Stomach (tissue), 9 donors: Measurements from ENCODE around the gene CCDC170. TPM values are rescaled to one million over a fixed set of nuclear protein-coding genes. Genes with fewer than 3 reads are reported as not detected.

Source experiments
- DNase-seq, 2 donors: peaks; one replicate each; pipeline versions ENCODE4 v3.0.0 to v3.0.0-alpha.2; 2013 to 2019
- H3K27ac ChIP-seq, 5 donors: fragments of 200-600 bp in 4 of 5; sonication (generic) in 4 of 5; one replicate each; pipeline ENCODE4 v1.5.1; 2013 to 2019; ENCODE audit warnings: mild to moderate bottlenecking in 1 of 5, moderate library complexity in 1 of 5
- H3K27me3 ChIP-seq, 3 donors: fragments of 200-600 bp; sonication (generic); one replicate each; pipeline ENCODE4 v1.5.1; 2017 to 2019; ENCODE audit warnings: mixed run types in 1 of 3
- H3K36me3 ChIP-seq, 4 donors: fragments of 200-600 bp; sonication (generic); 1 replicate in 3 of 4; 2 replicates in 1 of 4; pipeline ENCODE4 v1.5.1; 2016 to 2019
- H3K4me1 ChIP-seq, 4 donors: fragments of 200-600 bp; sonication (generic); one replicate each; pipeline ENCODE4 v1.5.1; 2016 to 2019
- H3K4me3 ChIP-seq, 4 donors: fragments of 200-600 bp; sonication (generic) in 3 of 4; one replicate each; pipeline ENCODE4 v1.5.1; 2016 to 2019; ENCODE audit warnings: mild to moderate bottlenecking in 1 of 4
- H3K9me3 ChIP-seq, 4 donors: fragments of 200-600 bp; sonication (generic); one replicate each; pipeline ENCODE4 v1.5.1; 2016 to 2019
- EP300 ChIP-seq: sonication (generic); formaldehyde crosslinking; IDR thresholded peaks from one replicate; pipeline ENCODE4 v1.6.1; 2017; ENCODE audit warnings: antibody characterized with exemption
- POLR2A ChIP-seq, 4 donors: fragments of 450-650 bp; IDR thresholded peaks; one replicate each; pipeline ENCODE4 v1.6.1; 2016; ENCODE audit warnings: antibody characterized with exemption in 4 of 4, control low read depth in 2 of 4, mild to moderate bottlenecking in 1 of 4, moderate library complexity in 1 of 4
- POLR2AphosphoS5 ChIP-seq, 3 donors: sonication (generic); formaldehyde crosslinking; IDR thresholded peaks; one replicate each; pipeline ENCODE4 v1.6.1; 2016; ENCODE audit warnings: antibody characterized with exemption in 3 of 3
- WGBS, 5 donors: extraction: QIAGEN DNeasy Blood & Tissue Kit in 3 of 5; methylation state at CpG; one replicate each; pipeline versions ENCODE4 v1.1.5 to v1.1.7; 2013 to 2018; 5-methylcytosine and 5-hydroxymethylcytosine counted together
- intact Hi-C: fragments of 100-400 bp; cut with DNase I; formaldehyde crosslinking; loops from one replicate; pipeline ENCODE4 v1.15.1; 2023; ENCODE audit warnings: low total_unique reads
- polyA plus RNA-seq, 3 donors: library from polyadenylated mRNA; stranded (reverse); fragments of 200-250 nt; gene quantifications; one replicate each; pipeline ENCODE4 v1.2.3, GENCODE V29; 2013
- total RNA-seq, 5 donors: library from RNA; depleted of rRNA; stranded (reverse); fragments of >200 nt; gene quantifications; one replicate each; pipeline versions ENCODE4 v1.1.0 to v1.2.3, GENCODE V29; 2014 to 2016
- TF ChIP-seq, protein P1 (sequence below), 7 experiments: fragments of 450-650 bp in 4 of 7; fragments of 200-600 bp in 3 of 7; sonication (generic) in 3 of 7; IDR thresholded peaks; one replicate each; pipeline ENCODE4 v1.5.1; 2016 to 2019; ENCODE audit warnings: antibody characterized with exemption in 7 of 7, control low read depth in 2 of 7, mild to moderate bottlenecking in 1 of 7
- donor health status: healthy with polysubstance abuse.
- donor health status: Bipolar disorder and iron deficiency.
- donor health status: healthy.

The CCDC170 gene
- total and polyA plus RNA-seq, 8 donors = 0.05 to 3.6 (median 0.61) TPM; not detected in 1

- peaks cover 0 to 6% (median 0%) of the 10 kb centered on the region in 4 donors for H3K9me3 ChIP-seq
- H3K36me3 ChIP-seq = no peaks in the 10 kb centered on the region
- H3K4me3 ChIP-seq = no peak overlapping the region
- no peaks in the 10 kb centered on the region for H3K27me3 ChIP-seq
- H3K27ac ChIP-seq = no peak overlapping the region
- TF ChIP-seq EP300 = no peak
- TF ChIP-seq, protein P1, sequence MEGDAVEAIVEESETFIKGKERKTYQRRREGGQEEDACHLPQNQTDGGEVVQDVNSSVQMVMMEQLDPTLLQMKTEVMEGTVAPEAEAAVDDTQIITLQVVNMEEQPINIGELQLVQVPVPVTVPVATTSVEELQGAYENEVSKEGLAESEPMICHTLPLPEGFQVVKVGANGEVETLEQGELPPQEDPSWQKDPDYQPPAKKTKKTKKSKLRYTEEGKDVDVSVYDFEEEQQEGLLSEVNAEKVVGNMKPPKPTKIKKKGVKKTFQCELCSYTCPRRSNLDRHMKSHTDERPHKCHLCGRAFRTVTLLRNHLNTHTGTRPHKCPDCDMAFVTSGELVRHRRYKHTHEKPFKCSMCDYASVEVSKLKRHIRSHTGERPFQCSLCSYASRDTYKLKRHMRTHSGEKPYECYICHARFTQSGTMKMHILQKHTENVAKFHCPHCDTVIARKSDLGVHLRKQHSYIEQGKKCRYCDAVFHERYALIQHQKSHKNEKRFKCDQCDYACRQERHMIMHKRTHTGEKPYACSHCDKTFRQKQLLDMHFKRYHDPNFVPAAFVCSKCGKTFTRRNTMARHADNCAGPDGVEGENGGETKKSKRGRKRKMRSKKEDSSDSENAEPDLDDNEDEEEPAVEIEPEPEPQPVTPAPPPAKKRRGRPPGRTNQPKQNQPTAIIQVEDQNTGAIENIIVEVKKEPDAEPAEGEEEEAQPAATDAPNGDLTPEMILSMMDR (IDR thresholded peaks at IDR 0.05) = no peak
- no peak for TF ChIP-seq POLR2A (IDR thresholded peaks at IDR 0.05)
- no peak for TF ChIP-seq POLR2AphosphoS5 (IDR thresholded peaks at IDR 0.05)
- WGBS, 5 donors = 79 to 93% (median 83%) methylated on average over 4 of the region's 4 CpGs
- intact Hi-C loops = no loop called here
- no peak for DNase-seq
- H3K4me1 ChIP-seq = no peaks in the 10 kb centered on the region
Measured at GRCh38 chr6:151614630-151615029, 120.8 kb downstream of the CCDC170 start.

- Histone ChIP-seq H3K9me3 (peaks cover 0 to 6% (median 0%) of the 10 kb centered on the region in 4 donors), H3K4me1 (no peaks in the 10 kb centered on the region), H3K27me3 (no peaks in the 10 kb centered on the region), H3K36me3 (no peaks in the 10 kb centered on the region), H3K4me3 (no peak overlapping the region), H3K27ac (no peak overlapping the region)
- no peak for TF ChIP-seq POLR2AphosphoS5 (IDR thresholded peaks at IDR 0.05)
- no peak for TF ChIP-seq EP300
- intact Hi-C loops = no loop called here
- 45 to 53% (median 46%) methylated on average over 5 of the region's 5 CpGs for WGBS, 5 donors
- DNase-seq = no peak
Measured at GRCh38 chr6:151616091-151616513, 122.3 kb downstream of the CCDC170 start.

GRCh38 chr6:151616600-151616999 is 122.8 kb downstream of the CCDC170 start:
- no peaks in the 10 kb centered on the region for H3K4me1 ChIP-seq
- H3K9me3 ChIP-seq = peaks cover 0 to 6% (median 0%) of the 10 kb centered on the region in 4 donors
- no peak for DNase-seq
- intact Hi-C loops = no loop called here
- no peaks in the 10 kb centered on the region for H3K27me3 ChIP-seq
- no peak overlapping the region for H3K4me3 ChIP-seq
- TF ChIP-seq, protein P1 (IDR thresholded peaks at IDR 0.05) = no peak
- TF ChIP-seq POLR2A (IDR thresholded peaks at IDR 0.05) (no peak), POLR2AphosphoS5 (IDR thresholded peaks at IDR 0.05) (no peak), EP300 (no peak)
- H3K36me3 ChIP-seq = no peaks in the 10 kb centered on the region
- WGBS, 5 donors = 78 to 98% (median 89%) methylated on average over 2 of the region's 2 CpGs
- no peak overlapping the region for H3K27ac ChIP-seq

DNA sequence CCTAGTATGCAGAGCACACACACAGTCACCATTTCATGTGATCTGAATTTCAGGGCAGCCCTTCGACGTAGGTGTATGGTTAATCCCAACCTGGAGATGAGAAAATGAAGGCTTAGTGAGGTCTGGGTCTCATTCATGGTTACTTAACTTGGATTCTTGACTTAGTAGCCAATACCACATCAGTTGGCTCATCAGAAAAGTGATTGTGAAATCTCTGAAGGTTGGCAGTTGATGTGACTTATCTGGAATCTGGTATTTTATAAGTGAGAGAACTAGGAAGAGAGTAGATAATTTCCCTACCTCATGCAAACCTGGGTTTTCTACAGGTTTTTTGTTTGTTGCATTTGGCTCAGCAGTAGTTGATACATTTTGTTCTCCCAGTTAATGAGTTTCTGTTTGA is 123.7 kb downstream of the CCDC170 start:
- no peaks in the 10 kb centered on the region for H3K36me3 ChIP-seq
- H3K9me3 ChIP-seq = peaks cover 0 to 6% (median 0%) of the 10 kb centered on the region in 4 donors
- 76 to 88% (median 81%) methylated on average over 2 of the region's 2 CpGs for WGBS, 5 donors
- no peaks in the 10 kb centered on the region for H3K27me3 ChIP-seq
- TF ChIP-seq POLR2A (IDR thresholded peaks at IDR 0.05) = no peak
- TF ChIP-seq EP300 = no peak
- TF ChIP-seq, protein P1 (IDR thresholded peaks at IDR 0.05) = no peak
- no peak for TF ChIP-seq POLR2AphosphoS5 (IDR thresholded peaks at IDR 0.05)
- no peak overlapping the region for H3K4me3 ChIP-seq
- intact Hi-C loops = no loop called here
- H3K27ac ChIP-seq = no peak overlapping the region
- no peaks in the 10 kb centered on the region for H3K4me1 ChIP-seq
- DNase-seq = no peak

- H3K4me1 ChIP-seq = no peaks in the 10 kb centered on the region
- no peaks in the 10 kb centered on the region for H3K27me3 ChIP-seq
- intact Hi-C loops = no loop called here
- H3K4me3 ChIP-seq = no peak overlapping the region
- peaks cover 0 to 6% (median 0%) of the 10 kb centered on the region in 4 donors for H3K9me3 ChIP-seq
- no peak overlapping the region for H3K27ac ChIP-seq
- no peak for DNase-seq
- WGBS, 5 donors = 81 to 98% (median 95%) methylated on average over 4 of the region's 4 CpGs
- no peaks in the 10 kb centered on the region for H3K36me3 ChIP-seq
- TF ChIP-seq POLR2AphosphoS5 (IDR thresholded peaks at IDR 0.05) (no peak), EP300 (no peak), POLR2A (IDR thresholded peaks at IDR 0.05) (no peak)
- TF ChIP-seq, protein P1 (IDR thresholded peaks at IDR 0.05) = no peak
Measured at GRCh38 chr6:151618717-151619116, 124.9 kb downstream of the CCDC170 start.
